Inferior parietal cortex (tissue), 1 donor: ENCODE results near the gene UBE2D3.

ENCODE experiments used
- DNase-seq: peaks from one replicate; pipeline ENCODE4 v3.0.0-alpha.2; 2016; ENCODE audit errors: extremely low spot score

UBE2D3 gene

GRCh38 chr4:102754044-102754443 is 73.3 kb downstream of the UBE2D3 start:
- DNase-seq: no peak

- no peak for DNase-seq
Measured at GRCh38 chr4:102751941-102752340, 75.4 kb downstream of the UBE2D3 start.
